Measurements from ENCODE around the gene CUEDC2.

GRCh38 chr10:102423372-102423968, 8.9 kb downstream of the CUEDC2 start:
- TF ChIP-seq POLR2A (IDR thresholded peaks at IDR 0.05) = no peak
- TF ChIP-seq CTCF (IDR thresholded peaks at IDR 0.05) = no peak

Measured in testis (tissue), 2 donors.